Activated B cell treated with CpG ODN at 0.5 μM for 24 hours (primary cell): Measurements from ENCODE around the gene DNAJC4. TPM values are rescaled to one million over a fixed set of nuclear protein-coding genes. Genes with fewer than 3 reads are reported as not detected.

Source experiments
- ATAC-seq: fragments of 200-7000 bp; cut with Tn5 transposase; one replicate; pipeline ENCODE4 v1.10.0; 2021; ENCODE audit warnings: low read depth, mild to moderate bottlenecking, moderate library complexity
- CTCF ChIA-PET: fragments of 350-600 bp; sonication (Branson Sonifier 250); formaldehyde crosslinking; loops from one replicate; lab custom pipeline; 2021; ENCODE audit warnings: antibody characterized with exemption; lab: Charles Lee
- POLR2A ChIA-PET: fragments of 350-600 bp; sonication (Branson Sonifier 250); formaldehyde crosslinking; loops from one replicate; lab custom pipeline; 2021; ENCODE audit warnings: antibody characterized with exemption; lab: Charles Lee
- DNase-seq: peaks from one replicate; pipeline ENCODE4 v3.0.0; 2022
- H3K27ac Mint-ChIP-seq: one replicate; pipeline ENCODE4 v1.8.0; 2020; ENCODE audit warnings: mixed read lengths
- H3K27me3 Mint-ChIP-seq: one replicate; pipeline ENCODE4 v1.8.0; 2021; ENCODE audit warnings: mixed read lengths
- H3K36me3 Mint-ChIP-seq: one replicate; pipeline ENCODE4 v1.8.0; 2021; ENCODE audit warnings: low read depth, mixed read lengths
- H3K4me1 Mint-ChIP-seq: one replicate; pipeline ENCODE4 v1.8.0; 2021; ENCODE audit warnings: mixed read lengths
- H3K4me3 Mint-ChIP-seq: one replicate; pipeline ENCODE4 v1.8.0; 2020; ENCODE audit warnings: mild to moderate bottlenecking, mixed read lengths
- H3K9me3 Mint-ChIP-seq: one replicate; pipeline ENCODE4 v1.8.0; 2020; ENCODE audit warnings: mixed read lengths
- CTCF ChIP-seq: fragments of 200-600 bp; IDR thresholded peaks from one replicate; pipeline ENCODE4 v1.8.0; 2022; ENCODE audit warnings: antibody characterized with exemption, mild to moderate bottlenecking
- intact Hi-C: fragments of 100-400 bp; cut with micrococcal nuclease; formaldehyde crosslinking; loops from one replicate; pipeline ENCODE4 v1.15.1; 2024
- total RNA-seq: library from RNA; stranded (reverse); gene quantifications from 2 replicates; pipeline ENCODE4 v1.2.3, GENCODE V29; 2022

Gene DNAJC4
- total RNA-seq, 1 donor from 2014 or later, result 53.3 TPM

- Mint-ChIP-seq H3K4me1 (peaks cover 45% of the 10 kb centered on the region), H3K27ac (peak overlapping the region; percentile 81), H3K9me3 (no peaks in the 10 kb centered on the region), H3K27me3 (no peaks in the 10 kb centered on the region), H3K4me3 (peak overlapping the region; percentile 87), H3K36me3 (peaks cover 13% of the 10 kb centered on the region)
- DNase-seq (peak; percentile 57), ATAC-seq (peak; percentile 20)
- ChIA-PET POLR2A (interaction anchor here (0.5 to 12.7 kb wide), 23 partner anchors 8 to 1617 kb away, joined by 3 to 191 read pairs (median 5); partner anchors contain the start of genes BAD, FERMT3, FKBP2 and PPP1R14B), CTCF (interaction anchor here (1.7 to 5.0 kb wide), 2 partner anchors 10 to 20 kb away, joined by 6 to 34 read pairs; partner anchors contain the start of gene FERMT3)
- TF ChIP-seq CTCF, result no peak
- intact Hi-C loops, result loop anchor here (1.0 to 2.0 kb wide), 5 partner anchors 14 to 58 kb away; partner anchors contain the start of genes BAD and STIP1
These were observed 3.8 kb upstream of the DNAJC4 start for GRCh38 chr11:64226507-64227051.

GRCh38 chr11:64227405-64227956 lies 2.9 kb upstream of the DNAJC4 start:
- TF ChIP-seq CTCF, result no peak
- H3K27me3 Mint-ChIP-seq, result no peaks in the 10 kb centered on the region
- H3K9me3 Mint-ChIP-seq, result no peaks in the 10 kb centered on the region
- peaks cover 10% of the 10 kb centered on the region for H3K36me3 Mint-ChIP-seq
- ChIA-PET CTCF (interaction anchor here (0.5 to 5.0 kb wide), 3 partner anchors 10 to 57 kb away, joined by 3 to 34 read pairs (median 4); partner anchors contain the start of genes BAD and FERMT3), POLR2A (interaction anchor here (0.6 to 12.7 kb wide), 13 partner anchors 9 to 283 kb away, joined by 3 to 191 read pairs (median 19); partner anchors contain the start of genes FERMT3, FKBP2, PPP1R14B and STIP1)
- H3K4me1 Mint-ChIP-seq, result peaks cover 54% of the 10 kb centered on the region
- peak overlapping the region; percentile 81 for H3K27ac Mint-ChIP-seq
- intact Hi-C loops, result loop anchor here (2.0 kb wide), 1 partner anchor 41 kb away; the partner anchor contains the start of gene STIP1
- no peak for DNase-seq
- peak overlapping the region; percentile 87 for H3K4me3 Mint-ChIP-seq
- no peak for ATAC-seq

GRCh38 chr11:64229090-64229743 lies 1.1 kb upstream of the DNAJC4 start:
- H3K4me3 Mint-ChIP-seq, result peak overlapping the region; percentile 91
- CTCF ChIA-PET, result interaction anchor here (0.6 kb wide), 1 partner anchor 12 kb away, joined by 3 read pairs; the partner anchor contains the start of gene FKBP2
- no peak for DNase-seq
- POLR2A ChIA-PET, result interaction anchor here (0.9 to 12.7 kb wide), 9 partner anchors 12 to 76 kb away, joined by 3 to 191 read pairs (median 4); partner anchors contain the start of genes ESRRA, FERMT3, FKBP2 and PPP1R14B
- no peaks in the 10 kb centered on the region for H3K27me3 Mint-ChIP-seq
- TF ChIP-seq CTCF, result no peak
- intact Hi-C loops, result no loop called here
- no peaks in the 10 kb centered on the region for H3K9me3 Mint-ChIP-seq
- H3K36me3 Mint-ChIP-seq, result no peaks in the 10 kb centered on the region
- peak overlapping the region; percentile 91 for H3K27ac Mint-ChIP-seq
- no peak for ATAC-seq
- H3K4me1 Mint-ChIP-seq, result peaks cover 66% of the 10 kb centered on the region

DNA sequence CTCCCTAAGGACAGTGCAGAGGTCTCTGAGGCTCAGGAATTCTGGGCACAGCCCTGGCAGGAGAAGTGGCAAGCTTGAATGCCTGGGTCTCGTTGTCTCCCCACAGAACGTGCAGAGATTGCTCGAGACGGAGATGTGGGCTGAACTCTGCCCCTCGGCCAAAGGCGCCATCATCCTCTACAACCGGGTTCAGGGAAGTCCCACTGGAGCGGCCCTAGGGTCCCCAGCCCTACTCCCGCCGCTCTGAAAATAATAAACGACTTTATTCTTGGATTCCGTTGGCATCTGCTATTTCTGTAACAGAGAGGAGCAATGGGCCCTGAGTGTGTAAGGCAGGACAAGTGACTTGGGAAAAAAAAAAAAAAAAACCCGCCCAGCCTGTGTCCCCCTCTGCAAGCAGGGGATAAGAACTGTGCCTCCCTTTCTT lies 591 bp upstream of the DNAJC4 start:
- POLR2A ChIA-PET, result interaction anchor here (0.7 to 12.7 kb wide), 9 partner anchors 11 to 75 kb away, joined by 3 to 191 read pairs (median 5); partner anchors contain the start of genes ESRRA, FERMT3, FKBP2 and PPP1R14B
- H3K4me3 Mint-ChIP-seq, result peak overlapping the region; percentile 91
- intact Hi-C loops, result loop anchor here (1.0 to 5.0 kb wide), 8 partner anchors 11 to 292 kb away; partner anchors contain the start of genes GPR137, NAA40, PPP1R14B and PRDX5
- H3K27ac Mint-ChIP-seq, result peak overlapping the region; percentile 91
- peaks cover 64% of the 10 kb centered on the region for H3K4me1 Mint-ChIP-seq
- H3K36me3 Mint-ChIP-seq, result no peaks in the 10 kb centered on the region
- TF ChIP-seq CTCF, result no peak
- DNase-seq (no peak), ATAC-seq (no peak)
- CTCF ChIA-PET, result interaction anchor here (0.6 kb wide), 1 partner anchor 11 kb away, joined by 3 read pairs; the partner anchor contains the start of gene FKBP2
- no peaks in the 10 kb centered on the region for H3K27me3 Mint-ChIP-seq
- no peaks in the 10 kb centered on the region for H3K9me3 Mint-ChIP-seq
